Activated T-helper 9 cell treated with anti-CD3 and anti-CD28 coated beads, Interleukin-2, amount 50 U/mL, for 16 hours (primary cell): Measurements from ENCODE around the gene RCCD1.

Experiments
- DNase-seq: peaks from one replicate; pipeline ENCODE4 v3.0.0-alpha.2; 2020; ENCODE audit warnings: low read depth

The RCCD1 gene

GRCh38 chr15:90942354-90943120 lies 12.1 kb upstream of the RCCD1 start:
- DNase-seq = no peak

- no peak for DNase-seq
These were observed 9.6 kb upstream of the RCCD1 start for GRCh38 chr15:90945091-90945490.

DNA sequence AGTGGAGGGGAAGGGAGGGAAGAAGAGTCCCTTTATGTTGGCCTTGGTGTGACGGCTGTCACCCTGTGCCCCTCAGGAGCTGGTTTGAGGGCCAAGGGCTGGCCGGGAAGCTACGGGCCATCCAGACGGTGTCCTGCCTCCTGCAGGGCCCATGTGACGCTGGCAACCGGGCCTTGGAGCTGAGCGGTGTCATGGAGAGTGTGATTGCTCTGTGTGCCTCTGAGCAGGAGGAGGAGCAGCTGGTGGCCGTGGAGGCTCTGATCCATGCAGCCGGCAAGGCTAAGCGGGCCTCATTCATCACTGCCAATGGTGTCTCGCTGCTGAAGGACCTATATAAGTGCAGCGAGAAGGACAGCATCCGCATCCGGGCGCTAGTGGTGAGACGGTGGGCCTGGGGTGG lies 8.1 kb upstream of the RCCD1 start:
- no peak for DNase-seq

GRCh38 chr15:90946941-90947576 lies 7.6 kb upstream of the RCCD1 start:
- DNase-seq = no peak

- no peak for DNase-seq
These were observed 6.9 kb upstream of the RCCD1 start for GRCh38 chr15:90947577-90948357.

DNA sequence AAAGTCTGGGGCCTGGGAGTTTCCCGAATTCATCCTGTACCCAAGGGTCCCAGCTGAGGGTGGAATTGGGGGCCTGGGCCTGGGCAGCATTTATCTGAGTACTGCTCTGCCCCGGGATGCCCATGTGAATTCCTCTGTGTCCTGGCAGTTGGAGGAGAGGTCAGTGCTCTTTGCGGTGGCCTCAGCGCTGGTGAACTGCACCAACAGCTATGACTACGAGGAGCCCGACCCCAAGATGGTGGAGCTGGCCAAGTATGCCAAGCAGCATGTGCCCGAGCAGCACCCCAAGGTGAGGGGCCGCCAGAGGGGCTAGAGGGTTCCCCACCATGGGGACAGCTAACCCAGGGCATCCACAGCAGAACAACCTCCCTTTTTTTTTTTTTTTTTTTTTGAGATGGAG lies 6.2 kb upstream of the RCCD1 start:
- no peak for DNase-seq

GRCh38 chr15:90949979-90950675 lies 4.6 kb upstream of the RCCD1 start:
- DNase-seq = no peak

GRCh38 chr15:90950676-90951075 lies 4.0 kb upstream of the RCCD1 start:
- DNase-seq = no peak

- DNase-seq = no peak
These were observed 1.6 kb upstream of the RCCD1 start for GRCh38 chr15:90952901-90953677.

DNA sequence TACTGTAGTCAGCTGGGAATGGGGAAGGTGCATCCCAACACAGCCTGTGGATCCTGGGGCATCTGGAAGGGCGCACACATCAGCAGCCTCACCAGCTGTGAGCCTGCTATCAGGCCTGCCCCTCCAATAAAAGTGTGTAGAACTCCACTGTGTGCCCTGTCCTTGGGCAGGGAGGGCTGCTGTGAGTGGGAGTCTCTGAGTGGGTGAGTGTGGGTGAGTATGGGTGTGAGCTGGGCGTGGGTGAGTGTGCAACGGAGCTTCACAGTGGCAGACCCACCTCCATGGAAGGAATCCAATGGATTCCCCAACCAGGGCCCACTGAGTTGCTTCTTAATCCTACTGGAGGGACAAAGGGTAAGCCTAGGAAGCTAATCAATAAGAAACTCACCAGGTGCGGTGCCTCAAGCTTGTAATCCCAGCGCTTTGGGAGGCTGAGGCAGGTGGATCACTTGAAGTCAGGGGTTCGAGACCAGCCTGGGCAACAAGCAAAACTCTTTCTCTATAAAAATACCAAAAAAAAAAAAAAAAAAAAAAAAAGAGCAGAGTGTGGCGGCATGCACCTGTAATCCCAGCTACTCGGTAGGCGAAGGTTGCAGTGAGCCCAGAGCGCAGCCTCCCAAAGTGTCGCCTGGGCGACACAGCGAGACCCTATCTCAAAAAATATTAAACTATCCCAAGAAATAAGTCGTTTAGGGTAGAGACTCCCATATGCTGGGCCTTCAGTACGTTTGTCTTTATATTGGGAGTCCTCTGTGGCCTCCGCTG lies 555 bp upstream of the RCCD1 start:
- no peak for DNase-seq

- DNase-seq = no peak
These were observed 1.1 kb downstream of the RCCD1 start for GRCh38 chr15:90955624-90956273.

DNA sequence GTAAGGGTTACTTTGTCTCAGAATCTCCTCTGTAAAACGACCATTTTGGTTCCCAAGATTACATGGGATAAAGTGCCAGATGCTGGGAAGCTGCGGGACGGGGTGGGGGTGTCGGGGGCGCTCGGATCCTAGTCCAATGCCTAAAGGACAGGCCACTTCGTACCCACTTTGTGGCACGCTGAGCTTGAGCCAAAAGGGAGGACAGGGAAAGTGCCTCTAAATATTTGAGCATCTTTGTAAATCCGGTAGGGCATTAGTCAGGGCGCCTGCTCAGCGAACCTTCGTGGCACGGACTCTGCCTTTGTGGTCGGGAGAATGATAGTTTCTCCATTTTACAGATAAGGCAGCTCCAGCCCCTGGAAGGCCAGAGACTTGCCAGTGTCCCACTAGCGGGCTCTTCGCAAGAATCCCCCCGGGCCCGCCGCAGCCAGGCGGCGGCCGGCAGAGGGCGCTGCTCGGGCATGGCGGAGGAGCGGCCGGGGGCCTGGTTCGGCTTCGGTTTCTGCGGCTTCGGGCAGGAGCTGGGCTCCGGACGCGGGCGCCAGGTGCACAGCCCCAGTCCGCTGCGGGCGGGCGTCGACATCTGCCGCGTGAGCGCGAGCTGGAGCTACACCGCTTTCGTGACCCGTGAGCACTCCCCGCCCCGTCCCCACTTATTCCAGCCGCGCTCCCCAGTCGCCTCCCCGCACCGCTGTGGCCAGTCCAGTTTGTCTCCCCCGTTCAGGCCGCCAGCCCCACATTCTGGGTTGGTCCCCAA lies 1.8 kb downstream of the RCCD1 start:
- peak; percentile 55 for DNase-seq

DNA sequence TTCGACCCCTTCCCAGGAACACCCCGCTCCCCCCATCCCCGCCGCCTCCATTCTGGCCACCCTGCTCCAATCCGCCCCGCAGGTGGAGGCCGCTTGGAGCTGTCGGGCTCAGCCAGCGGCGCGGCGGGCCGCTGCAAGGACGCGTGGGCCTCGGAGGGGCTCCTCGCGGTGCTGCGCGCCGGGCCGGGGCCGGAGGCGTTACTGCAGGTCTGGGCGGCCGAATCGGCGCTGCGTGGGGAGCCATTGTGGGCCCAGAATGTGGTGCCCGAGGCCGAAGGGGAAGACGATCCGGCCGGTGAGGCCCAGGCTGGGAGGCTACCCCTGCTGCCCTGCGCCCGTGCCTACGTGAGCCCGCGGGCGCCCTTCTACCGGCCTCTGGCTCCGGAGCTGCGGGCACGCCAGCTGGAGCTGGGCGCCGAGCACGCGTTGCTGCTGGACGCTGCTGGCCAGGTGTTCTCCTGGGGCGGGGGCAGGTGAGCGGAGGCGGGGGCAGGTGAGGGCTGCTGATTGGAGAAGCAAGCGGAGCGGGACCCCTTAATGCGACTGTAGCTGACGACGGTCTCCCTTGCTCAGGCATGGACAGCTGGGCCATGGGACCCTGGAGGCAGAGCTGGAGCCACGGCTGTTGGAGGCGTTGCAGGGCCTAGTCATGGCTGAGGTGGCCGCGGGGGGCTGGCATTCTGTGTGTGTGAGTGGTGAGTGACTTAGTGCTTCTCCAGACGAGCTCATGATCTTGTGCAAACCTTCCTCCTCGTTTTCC lies 2.5 kb downstream of the RCCD1 start:
- no peak for DNase-seq

GRCh38 chr15:90957791-90958190 lies 3.1 kb downstream of the RCCD1 start:
- DNase-seq = no peak

GRCh38 chr15:90959028-90959595 lies 4.4 kb downstream of the RCCD1 start:
- DNase-seq = no peak

DNA sequence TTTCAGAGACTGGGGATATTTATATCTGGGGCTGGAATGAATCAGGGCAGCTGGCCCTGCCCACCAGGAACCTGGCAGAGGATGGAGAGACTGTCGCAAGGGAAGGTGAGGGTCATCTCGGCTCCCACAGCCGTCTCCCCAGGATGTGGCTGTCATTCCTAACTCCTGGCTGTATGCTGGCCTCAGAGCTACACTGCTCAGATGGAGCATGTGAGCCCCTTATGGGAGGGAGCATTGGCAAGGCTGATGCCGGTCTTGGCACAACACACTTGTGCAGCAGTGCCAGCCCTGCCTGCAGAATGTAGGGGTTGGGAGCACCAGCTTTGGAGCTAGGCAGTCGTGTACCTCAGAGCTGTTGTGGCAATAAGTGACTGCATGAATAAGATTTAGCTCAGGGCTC lies 5.2 kb downstream of the RCCD1 start:
- DNase-seq = no peak

- no peak for DNase-seq
These were observed 5.8 kb downstream of the RCCD1 start for GRCh38 chr15:90960298-90961091.

GRCh38 chr15:90962021-90962420 lies 7.3 kb downstream of the RCCD1 start:
- no peak for DNase-seq
